DMS53 (cell line): ENCODE measurements around the gene KRTAP9-9.
"Not testable (repeated sequence)": the region's sequence is repeated elsewhere in the genome, so short reads cannot be mapped to it uniquely, and the experiment has no call there.

Experiments used
- DNase-seq: peaks from one replicate; lab custom pipeline; 2025; lab: John Stamatoyannopoulos, UW

KRTAP9-9 gene

GRCh38 chr17:41255381-41256290 lies at the start of gene KRTAP9-9:
TSS of gene KRTAP9-9 (plus strand) at chr17:41255384.
- DNase-seq: not testable (repeated sequence)

GRCh38 chr17:41211845-41212466 lies 43.2 kb upstream of the KRTAP9-9 start:
- DNase-seq: peak; percentile 85

GRCh38 chr17:41212524-41213169 lies 42.5 kb upstream of the KRTAP9-9 start:
- DNase-seq: peak; percentile 91

DNA sequence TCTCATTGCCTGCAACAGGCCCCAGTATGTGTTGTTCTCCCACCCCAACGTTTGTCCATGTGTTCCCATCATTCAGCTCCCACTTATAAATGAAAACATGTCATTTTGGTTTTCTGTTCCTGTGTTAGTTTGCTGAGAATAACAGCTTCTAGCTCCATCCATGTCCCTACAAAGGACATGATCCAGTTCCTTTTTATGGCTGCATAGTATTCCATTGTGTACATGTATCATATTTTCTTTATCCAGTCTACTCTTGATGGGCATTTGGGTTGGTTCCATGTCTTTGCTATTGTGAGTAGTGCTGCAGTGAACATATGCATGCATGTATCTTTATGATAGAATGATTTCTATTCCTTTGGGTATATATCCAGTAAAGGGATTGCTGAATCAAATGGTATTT lies 39.5 kb upstream of the KRTAP9-9 start:
- DNase-seq: no peak

- DNase-seq: no peak
Measured at GRCh38 chr17:41223821-41224220, 31.4 kb upstream of the KRTAP9-9 start.

DNA sequence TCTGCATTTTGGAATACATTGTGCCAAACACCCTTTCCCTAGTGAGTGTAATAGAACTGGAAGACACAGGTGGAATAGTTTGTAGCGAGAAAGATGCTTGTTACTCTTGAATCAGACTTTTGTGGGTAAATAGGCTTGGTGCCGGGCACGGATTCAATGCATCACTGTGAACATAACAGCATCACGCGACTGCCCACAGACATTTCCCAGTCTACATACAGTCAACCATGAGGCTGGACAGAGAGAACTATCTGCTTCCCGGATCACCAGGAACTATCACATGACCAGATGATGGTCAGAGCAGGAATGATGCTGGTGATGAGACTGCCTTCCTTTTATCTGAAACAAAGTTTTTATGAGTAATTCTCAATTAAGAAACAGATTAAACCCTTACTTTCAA lies 29.1 kb upstream of the KRTAP9-9 start:
- no peak for DNase-seq

DNA sequence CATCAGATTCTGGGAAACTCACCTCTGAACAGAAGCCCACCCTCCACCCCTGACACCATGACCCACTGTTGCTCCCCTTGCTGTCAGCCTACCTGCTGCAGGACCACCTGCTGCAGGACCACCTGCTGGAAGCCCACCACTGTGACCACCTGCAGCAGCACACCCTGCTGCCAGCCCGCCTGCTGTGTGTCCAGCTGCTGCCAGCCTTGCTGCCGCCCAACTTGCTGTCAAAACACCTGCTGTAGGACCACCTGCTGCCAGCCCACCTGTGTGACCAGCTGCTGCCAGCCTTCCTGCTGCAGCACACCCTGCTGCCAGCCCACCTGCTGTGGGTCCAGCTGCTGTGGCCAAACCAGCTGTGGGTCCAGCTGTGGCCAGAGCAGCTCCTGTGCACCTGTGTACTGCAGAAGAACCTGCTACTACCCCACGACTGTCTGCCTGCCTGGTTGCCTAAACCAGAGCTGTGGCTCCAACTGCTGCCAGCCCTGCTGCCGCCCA lies 28.5 kb upstream of the KRTAP9-9 start, which contains the start of gene KRTAP9-2:
TSS of gene KRTAP9-2 (plus strand) at position 51 of the 498 bp plus-strand sequence. CDS start at position 58, 7 bp downstream.
- DNase-seq: not testable (repeated sequence)

DNA sequence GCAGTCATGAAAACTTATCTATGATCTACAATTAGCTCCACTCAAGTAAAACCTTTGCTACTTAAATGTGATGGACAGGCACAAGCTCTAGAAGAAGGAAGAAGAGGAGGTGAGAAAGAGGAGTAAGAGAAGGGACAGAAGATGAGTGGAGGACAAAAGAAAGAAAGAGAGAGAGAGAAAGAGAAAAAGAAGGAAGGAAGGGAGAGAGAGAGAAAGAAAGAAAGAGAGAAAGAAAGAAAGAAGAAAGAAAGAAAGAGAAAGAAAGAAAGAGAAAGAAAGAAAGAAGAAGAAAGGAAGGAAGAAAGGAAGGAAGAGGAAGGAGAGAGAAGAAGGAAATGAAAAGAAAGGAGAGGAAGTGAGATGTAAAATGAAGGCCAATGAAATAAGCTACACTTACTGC lies 25.1 kb upstream of the KRTAP9-9 start:
- DNase-seq: no peak

GRCh38 chr17:41231731-41232130 lies 23.5 kb upstream of the KRTAP9-9 start:
- no peak for DNase-seq

GRCh38 chr17:41232399-41233105 lies 22.6 kb upstream of the KRTAP9-9 start, which contains the start of gene KRTAP9-3:
TSS of gene KRTAP9-3 (plus strand) at chr17:41232449. CDS start at chr17:41232502, 53 bp downstream.
- DNase-seq: peak; percentile 52

- DNase-seq: not testable (repeated sequence)
Measured at GRCh38 chr17:41237116-41237515, 18.1 kb upstream of the KRTAP9-9 start.

DNA sequence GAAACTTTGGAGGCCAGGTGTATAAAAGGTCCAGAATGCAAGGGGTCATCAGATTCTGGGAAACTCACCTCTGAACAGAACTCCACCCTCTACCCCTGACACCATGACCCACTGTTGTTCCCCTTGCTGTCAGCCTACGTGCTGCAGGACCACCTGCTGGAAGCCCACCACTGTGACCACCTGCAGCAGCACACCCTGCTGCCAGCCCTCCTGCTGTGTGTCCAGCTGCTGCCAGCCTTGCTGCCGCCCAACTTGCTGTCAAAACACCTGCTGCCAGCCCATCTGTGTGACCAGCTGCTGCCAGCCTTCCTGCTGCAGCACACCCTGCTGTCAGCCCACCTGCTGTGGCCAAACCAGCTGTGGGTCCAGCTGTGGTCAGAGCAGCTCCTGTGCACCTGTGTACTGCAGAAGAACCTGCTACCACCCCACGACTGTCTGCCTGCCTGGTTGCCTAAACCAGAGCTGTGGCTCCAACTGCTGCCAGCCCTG lies 17.2 kb upstream of the KRTAP9-9 start, which contains the start of gene KRTAP9-8:
TSS of gene KRTAP9-8 (plus strand) at position 51 of the 489 bp plus-strand sequence. CDS start at position 104, 53 bp downstream.
- DNase-seq: peak; percentile 52

GRCh38 chr17:41246995-41247787 lies 8.0 kb upstream of the KRTAP9-9 start:
- not testable (repeated sequence) for DNase-seq

GRCh38 chr17:41249637-41250240 lies 5.4 kb upstream of the KRTAP9-9 start, which contains the start of gene KRTAP9-4:
TSS of gene KRTAP9-4 (plus strand) at chr17:41249687. CDS start at chr17:41249721, 34 bp downstream.
- DNase-seq: peak; percentile 25

DNA sequence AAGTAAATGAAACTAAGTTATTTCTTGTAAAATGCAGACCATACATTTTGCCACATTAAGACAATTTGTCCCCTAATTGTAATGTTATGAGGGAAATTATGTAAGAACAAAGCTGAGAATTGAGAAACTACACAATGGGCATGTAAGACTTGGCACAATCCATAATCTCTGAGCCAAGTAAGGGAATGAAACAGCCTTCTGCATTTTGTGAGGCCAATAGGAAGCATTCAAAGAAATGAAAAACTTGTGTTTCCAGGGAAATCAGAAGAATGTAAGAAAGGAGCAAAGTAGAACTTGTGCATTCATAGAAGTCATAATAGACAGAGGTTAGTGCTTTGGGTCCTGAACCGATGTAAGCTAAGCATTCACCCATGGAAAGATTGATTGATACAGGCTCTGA lies 3.9 kb upstream of the KRTAP9-9 start:
- DNase-seq: no peak

DNA sequence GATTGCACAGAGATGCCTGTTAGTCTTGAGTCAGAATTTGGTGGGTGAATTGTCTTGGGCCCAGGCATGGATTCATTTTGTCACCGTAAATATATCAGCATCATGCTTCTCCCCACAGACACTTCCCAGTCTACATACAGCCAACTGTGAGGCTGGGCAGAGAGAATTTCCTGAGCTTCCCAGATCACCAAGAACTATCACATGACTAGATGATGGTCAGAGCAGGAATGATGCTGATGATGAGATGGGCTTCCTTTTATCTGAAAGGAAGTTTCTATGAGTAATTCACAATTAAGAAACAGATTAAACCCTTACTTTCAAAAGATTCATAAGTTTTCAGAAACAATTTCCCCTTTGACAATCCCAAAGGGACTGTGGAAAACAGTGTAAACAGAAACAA lies 323 bp upstream of the KRTAP9-9 start:
- no peak for DNase-seq

DNA sequence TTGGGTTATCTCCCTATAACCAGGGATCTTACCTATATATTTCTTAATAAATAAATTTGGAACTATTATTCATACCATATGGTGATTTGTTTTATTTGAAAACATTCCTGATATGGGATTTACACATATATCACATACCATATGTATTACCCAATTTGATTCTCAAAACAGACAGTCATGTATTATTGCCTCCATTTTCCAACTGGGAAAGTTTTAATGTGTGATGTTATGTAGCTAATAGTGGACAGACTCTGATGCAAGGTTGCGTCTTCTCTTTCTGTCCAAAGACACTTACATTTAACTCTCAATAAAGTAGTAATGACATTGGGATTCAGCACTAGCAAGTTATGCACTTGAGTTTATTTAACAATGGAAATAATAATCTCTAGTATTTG lies 1.1 kb downstream of the KRTAP9-9 start:
- DNase-seq: no peak

GRCh38 chr17:41258406-41258805 lies 3.2 kb downstream of the KRTAP9-9 start:
- no peak for DNase-seq

DNA sequence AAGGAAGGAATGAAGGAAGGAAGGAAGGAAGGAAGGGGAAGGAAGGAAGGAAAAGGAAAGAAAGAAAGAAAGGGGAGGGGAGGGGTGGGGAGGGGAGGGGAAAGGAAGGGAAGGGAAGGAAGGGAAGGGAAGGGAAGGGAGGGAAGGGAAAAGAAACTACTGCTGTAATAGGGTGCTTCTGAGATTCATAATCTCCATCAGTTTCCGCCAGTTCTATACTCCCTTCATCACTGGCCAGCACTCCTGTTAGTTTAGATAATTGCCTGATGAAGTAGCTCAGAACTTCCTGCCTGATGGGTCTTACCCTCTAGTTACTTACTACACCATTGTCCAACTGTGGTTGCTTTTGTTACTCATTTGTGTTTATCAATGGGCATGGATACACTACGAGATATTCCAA lies 8.0 kb downstream of the KRTAP9-9 start:
- DNase-seq: no peak

DNA sequence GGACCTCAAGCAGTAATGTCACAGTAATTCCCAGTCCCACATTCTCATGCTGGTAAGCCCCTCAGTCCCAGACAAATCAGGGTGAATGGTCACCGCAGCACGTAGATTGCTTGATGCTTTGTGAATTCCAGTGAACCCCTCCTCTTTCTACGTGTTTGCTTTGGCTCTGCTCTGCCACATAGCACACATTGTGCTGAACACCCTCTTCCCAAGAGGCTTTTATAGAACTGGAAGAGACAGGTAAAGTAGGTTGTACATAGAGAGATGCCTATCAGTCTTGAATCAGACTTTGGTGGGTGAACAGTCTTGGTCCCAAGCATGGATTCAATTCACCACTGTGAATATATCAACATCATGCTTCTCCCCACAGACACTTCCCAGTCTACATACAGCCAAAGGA lies 9.4 kb downstream of the KRTAP9-9 start:
- DNase-seq: no peak
